ENCODE measurements around the gene UBE2I.
"Not testable (repeated sequence)": the region's sequence is repeated elsewhere in the genome, so short reads cannot be mapped to it uniquely, and the experiment has no call there.

UBE2I gene

GRCh38 chr16:1293921-1294656 is 15.3 kb upstream of the UBE2I start:
- TF ChIP-seq CTCF (IDR thresholded peaks at IDR 0.05; ENCODE audit: insufficient read depth, low read depth, low read length, missing control alignments) = no peak
- DNase-seq (ENCODE audit: low read depth) = no peak
- no peak overlapping the region for H3K4me3 ChIP-seq (ENCODE audit: low read length)

GRCh38 chr16:1295465-1295864 is 14.0 kb upstream of the UBE2I start:
- H3K4me3 ChIP-seq (ENCODE audit: low read length) = no peak overlapping the region
- no peak for TF ChIP-seq CTCF (IDR thresholded peaks at IDR 0.05; ENCODE audit: insufficient read depth, low read depth, low read length, missing control alignments)

GRCh38 chr16:1296688-1297017 is 12.8 kb upstream of the UBE2I start:
- not testable (repeated sequence) for H3K4me3 ChIP-seq (ENCODE audit: low read length); DNase-seq (ENCODE audit: low read depth)

More at GRCh38 chr16:1295465-1295864, 14.0 kb upstream of the UBE2I start:
- peak; percentile 19 for DNase-seq (ENCODE audit: low read depth)

GRCh38 chr16:1297018-1297696 is 12.3 kb upstream of the UBE2I start:
- DNase-seq (ENCODE audit: low read depth) = peak; percentile 92
- no peak for TF ChIP-seq CTCF (IDR thresholded peaks at IDR 0.05; ENCODE audit: insufficient read depth, low read depth, low read length, missing control alignments)
- H3K4me3 ChIP-seq (ENCODE audit: low read length) = no peak overlapping the region

- DNase-seq (ENCODE audit: low read depth) = no peak
- no peak for TF ChIP-seq CTCF (IDR thresholded peaks at IDR 0.05; ENCODE audit: insufficient read depth, low read depth, low read length, missing control alignments)
- H3K4me3 ChIP-seq (ENCODE audit: low read length) = no peak overlapping the region
Observed at GRCh38 chr16:1298406-1298805, 11.0 kb upstream of the UBE2I start.

GRCh38 chr16:1299012-1299867 is 10.2 kb upstream of the UBE2I start:
- TF ChIP-seq CTCF (IDR thresholded peaks at IDR 0.05; ENCODE audit: insufficient read depth, low read depth, low read length, missing control alignments) = no peak
- no peak for DNase-seq (ENCODE audit: low read depth)
- H3K4me3 ChIP-seq (ENCODE audit: low read length) = no peak overlapping the region

- no peak overlapping the region for H3K4me3 ChIP-seq (ENCODE audit: low read length)
- no peak for TF ChIP-seq CTCF (IDR thresholded peaks at IDR 0.05; ENCODE audit: insufficient read depth, low read depth, low read length, missing control alignments)
- no peak for DNase-seq (ENCODE audit: low read depth)
Observed at GRCh38 chr16:1299868-1300203, 9.6 kb upstream of the UBE2I start.

All from epithelial cell of esophagus (primary cell).